OCI-LY7 (cell line): ENCODE results near the gene PREP. TPM values are rescaled to one million over a fixed set of nuclear protein-coding genes. Genes with fewer than 3 reads are reported as not detected.
"Not testable (repeated sequence)": the region's sequence is repeated elsewhere in the genome, so short reads cannot be mapped to it uniquely, and the experiment has no call there.

ENCODE experiments used
- BruUV-seq: library from RNA; stranded (reverse); fragments of 400-500 nt; replicated peaks from 2 replicates; lab custom pipeline; 2021; lab: Mats Ljungman, UMichigan
- CTCF ChIA-PET: fragments of 300-600 bp; sonication (Branson Sonifier 250); formaldehyde crosslinking; loops from one replicate; lab custom pipeline; 2022; ENCODE audit warnings: antibody characterized with exemption; ENCODE audit not compliant: unreplicated experiment; lab: Charles Lee
- POLR2A ChIA-PET: fragments of 300-600 bp; sonication (Branson Sonifier 250); formaldehyde crosslinking; loops from one replicate; lab custom pipeline; 2022; ENCODE audit warnings: antibody characterized with exemption; lab: Charles Lee
- DNase-seq: peaks from one replicate; pipeline ENCODE4 v3.0.0-alpha.2; 2015; ENCODE audit warnings: low spot score
- H2AFZ ChIP-seq: fragments of 200-600 bp; sonication (generic), shearing (Covaris generic); 2 replicates; pipeline ENCODE4 v1.6.1; 2014; ENCODE audit warnings: mild to moderate bottlenecking, antibody characterized with exemption, low read length, moderate library complexity
- H3K27ac ChIP-seq: fragments of 200-600 bp; sonication (generic); 2 replicates; pipeline ENCODE4 v1.5.1; 2014; ENCODE audit warnings: mixed run types, low read depth, mild to moderate bottlenecking, moderate library complexity, low read length, inconsistent platforms; ENCODE audit not compliant: poor library complexity, severe bottlenecking
- H3K36me3 ChIP-seq: fragments of 200-600 bp; sonication (generic); 2 replicates; pipeline ENCODE4 v1.6.1; 2014; ENCODE audit warnings: mild to moderate bottlenecking, antibody characterized with exemption, low read length, moderate library complexity, mixed read lengths; ENCODE audit not compliant: insufficient read depth
- H3K4me1 ChIP-seq: fragments of 200-600 bp; sonication (generic); 2 replicates; pipeline ENCODE4 v1.5.1; 2014; ENCODE audit warnings: mild to moderate bottlenecking, low read length; ENCODE audit not compliant: insufficient read depth, poor library complexity, severe bottlenecking
- H3K4me2 ChIP-seq: fragments of 200-600 bp; sonication (generic); 2 replicates; pipeline ENCODE4 v1.6.1; 2014; ENCODE audit warnings: mild to moderate bottlenecking, low read length
- H3K4me3 ChIP-seq: fragments of 200-600 bp; sonication (generic); 2 replicates; pipeline ENCODE4 v1.5.1; 2014; ENCODE audit warnings: mild to moderate bottlenecking, low read depth, low read length; ENCODE audit not compliant: poor library complexity, severe bottlenecking
- H3K79me2 ChIP-seq: fragments of 200-600 bp; sonication (generic); 2 replicates; pipeline ENCODE4 v1.6.1; 2016; ENCODE audit warnings: low read depth, mild to moderate bottlenecking, low read length, moderate library complexity, mixed read lengths; ENCODE audit not compliant: insufficient read depth
- H3K9me2 ChIP-seq: fragments of 200-600 bp; sonication (generic); 2 replicates; pipeline ENCODE4 v1.6.1; 2016; ENCODE audit warnings: mild to moderate bottlenecking, low read length, mixed read lengths; ENCODE audit not compliant: insufficient read depth
- H3K9me3 ChIP-seq: fragments of 200-600 bp; sonication (generic); 2 replicates; pipeline ENCODE4 v1.6.1; 2014; ENCODE audit warnings: mild to moderate bottlenecking, mixed run types, low read length, mixed read lengths
- H4K20me1 ChIP-seq: fragments of 200-600 bp; sonication (generic); 2 replicates; pipeline ENCODE4 v1.6.1; 2014; ENCODE audit warnings: mild to moderate bottlenecking, antibody characterized with exemption, low read length, moderate library complexity, mixed read lengths; ENCODE audit not compliant: insufficient read depth
- CTCF ChIP-seq: fragments of 200-600 bp; sonication (generic); conservative IDR thresholded peaks from 2 replicates; pipeline ENCODE4 v1.5.1; 2014; ENCODE audit warnings: mild to moderate bottlenecking, antibody characterized with exemption, low read length, moderate library complexity, mixed read lengths
- EZH2phosphoT487 ChIP-seq: fragments of 200-600 bp; sonication (generic); IDR thresholded peaks from 2 replicates; pipeline ENCODE4 v1.6.1; 2018; ENCODE audit warnings: low read depth, borderline replicate concordance, mild to moderate bottlenecking, mixed run types, antibody characterized with exemption, low read length, moderate library complexity, mixed read lengths
- intact Hi-C: fragments of 100-400 bp; cut with micrococcal nuclease; formaldehyde crosslinking; loops from one replicate; pipeline ENCODE4 v1.10.0; 2022; ENCODE audit not compliant: unreplicated experiment
- total RNA-seq, 2 experiments: library from RNA; depleted of rRNA in 1 of 2; stranded (reverse); fragments of >200 nt in 1 of 2; shearing (Covaris generic) in 1 of 2; gene quantifications; 2 replicates each; pipeline ENCODE4 v1.2.3, GENCODE V29; 2014 to 2022

PREP gene
- total RNA-seq, 2 experiments from 2014 or later, result 10.4 to 27.0 TPM

DNA sequence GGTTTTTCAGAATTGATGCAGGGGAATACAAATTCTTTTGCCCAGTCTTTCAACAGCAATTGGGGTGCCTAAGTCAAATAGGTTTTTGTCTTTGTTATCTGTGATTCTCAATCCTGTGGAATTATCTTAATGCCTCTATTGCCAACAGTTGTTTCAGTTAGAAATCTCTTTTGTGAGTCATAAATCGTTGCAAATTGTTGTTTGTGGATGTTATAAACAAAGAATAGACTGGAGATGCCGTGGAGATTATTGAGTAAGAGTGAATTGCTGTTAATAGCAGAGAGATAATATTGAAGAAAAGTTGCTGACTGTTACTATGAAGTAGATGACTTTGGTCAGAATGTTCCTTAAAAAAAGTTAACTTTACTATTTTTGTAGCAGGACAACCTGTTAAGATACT, 159.4 kb downstream of the PREP start:
- no peak overlapping the region for H3K4me2 ChIP-seq
- no peaks in the 10 kb centered on the region for H3K9me2 ChIP-seq
- TF ChIP-seq EZH2phosphoT487 (no peak), CTCF (no peak)
- BruUV-seq, result no TSS peak
- no peaks in the 10 kb centered on the region for H3K36me3 ChIP-seq
- H3K79me2 ChIP-seq, result no peaks in the 10 kb centered on the region
- H2AFZ ChIP-seq, result no peak overlapping the region
- H3K9me3 ChIP-seq, result no peaks in the 10 kb centered on the region
- ChIA-PET CTCF (no interaction called here), POLR2A (no interaction called here)
- H4K20me1 ChIP-seq, result no peaks in the 10 kb centered on the region
- no peak for DNase-seq
- no peaks in the 10 kb centered on the region for H3K4me1 ChIP-seq
- no peak overlapping the region for H3K27ac ChIP-seq
- intact Hi-C loops, result no loop called here
- no peak overlapping the region for H3K4me3 ChIP-seq

GRCh38 chr6:105235155-105235554, 167.7 kb downstream of the PREP start:
- POLR2A ChIA-PET, result interaction anchor here (0.7 kb wide), 1 partner anchor 166 kb away, joined by 3 read pairs; no protein-coding TSS in a partner anchor
- Histone ChIP-seq H3K4me1 (no peaks in the 10 kb centered on the region), H2AFZ (no peak overlapping the region), H3K9me3 (no peaks in the 10 kb centered on the region), H4K20me1 (no peaks in the 10 kb centered on the region), H3K9me2 (no peaks in the 10 kb centered on the region), H3K4me3 (no peak overlapping the region), H3K27ac (no peak overlapping the region), H3K36me3 (no peaks in the 10 kb centered on the region), H3K4me2 (no peak overlapping the region), H3K79me2 (no peaks in the 10 kb centered on the region)
- DNase-seq, result no peak
- TF ChIP-seq EZH2phosphoT487 (no peak), CTCF (no peak)
- CTCF ChIA-PET, result no interaction called here
- intact Hi-C loops, result no loop called here
- no TSS peak for BruUV-seq

GRCh38 chr6:105231771-105232170, 171.1 kb downstream of the PREP start:
- BruUV-seq, DNase-seq, H3K9me2 ChIP-seq, H4K20me1 ChIP-seq, H2AFZ ChIP-seq, H3K4me2 ChIP-seq, H3K27ac ChIP-seq, CTCF ChIA-PET, intact Hi-C loops, H3K4me3 ChIP-seq, H3K9me3 ChIP-seq, H3K79me2 ChIP-seq, H3K4me1 ChIP-seq, H3K36me3 ChIP-seq: not testable (repeated sequence)
- POLR2A ChIA-PET, result interaction anchor here (0.8 kb wide), 1 partner anchor 73 kb away, joined by 4 read pairs; no protein-coding TSS in a partner anchor

Other genes starting within 250 kb of the PREP start
- gene POPDC3, start 223.1 kb downstream of the PREP start, total RNA-seq (2014; rRNA removed; shearing (Covaris generic)), result not detected in 2 replicates
- gene POPDC3, start 223.1 kb downstream of the PREP start, total RNA-seq (2022), result not detected in 2 replicates